Right atrium auricular region (tissue), 2 donors: ENCODE measurements around the gene TAS2R1. TPM values are rescaled to one million over a fixed set of nuclear protein-coding genes. Genes with fewer than 3 reads are reported as not detected.

Experiments
- DNase-seq: peaks from one replicate; pipeline ENCODE4 v3.0.0-alpha.2; 2019; ENCODE audit warnings: low spot score
- H3K27ac ChIP-seq, 2 donors: fragments of 200-600 bp; sonication (generic); 1 replicate in 1 of 2; 2 replicates in 1 of 2; pipeline ENCODE4 v1.5.1; 2016 to 2019
- H3K27me3 ChIP-seq, 2 donors: fragments of 200-600 bp; sonication (generic); one replicate each; pipeline versions ENCODE4 v1.5.1 to v1.6.0; 2017 to 2019
- H3K36me3 ChIP-seq: fragments of 200-600 bp; sonication (generic); one replicate; pipeline ENCODE4 v1.5.1; 2016
- H3K4me1 ChIP-seq, 2 donors: fragments of 200-600 bp; sonication (generic); one replicate each; pipeline versions ENCODE4 v1.5.1 to v1.6.0; 2017 to 2019
- H3K4me3 ChIP-seq, 2 donors: fragments of 200-600 bp; sonication (generic); 1 replicate in 1 of 2; 2 replicates in 1 of 2; pipeline ENCODE4 v1.5.1; 2017 to 2019; ENCODE audit warnings: mild to moderate bottlenecking in 1 of 2, moderate library complexity in 1 of 2
- H3K9me3 ChIP-seq, 2 donors: fragments of 200-600 bp; sonication (generic); one replicate each; pipeline ENCODE4 v1.5.1; 2019
- total RNA-seq, 2 donors: library from RNA; depleted of rRNA; stranded (reverse); fragments of >200 nt; gene quantifications; one replicate each; pipeline ENCODE4 v1.1.0, GENCODE V29; 2016
- TF ChIP-seq, protein P1 (sequence below), 2 donors: fragments of 200-600 bp; sonication (generic); IDR thresholded peaks; one replicate each; pipeline ENCODE4 v1.5.1; 2019; ENCODE audit warnings: antibody characterized with exemption in 2 of 2

TAS2R1 gene
- total RNA-seq, 2 donors from 2014 or later: not detected

- TF ChIP-seq, protein P1, sequence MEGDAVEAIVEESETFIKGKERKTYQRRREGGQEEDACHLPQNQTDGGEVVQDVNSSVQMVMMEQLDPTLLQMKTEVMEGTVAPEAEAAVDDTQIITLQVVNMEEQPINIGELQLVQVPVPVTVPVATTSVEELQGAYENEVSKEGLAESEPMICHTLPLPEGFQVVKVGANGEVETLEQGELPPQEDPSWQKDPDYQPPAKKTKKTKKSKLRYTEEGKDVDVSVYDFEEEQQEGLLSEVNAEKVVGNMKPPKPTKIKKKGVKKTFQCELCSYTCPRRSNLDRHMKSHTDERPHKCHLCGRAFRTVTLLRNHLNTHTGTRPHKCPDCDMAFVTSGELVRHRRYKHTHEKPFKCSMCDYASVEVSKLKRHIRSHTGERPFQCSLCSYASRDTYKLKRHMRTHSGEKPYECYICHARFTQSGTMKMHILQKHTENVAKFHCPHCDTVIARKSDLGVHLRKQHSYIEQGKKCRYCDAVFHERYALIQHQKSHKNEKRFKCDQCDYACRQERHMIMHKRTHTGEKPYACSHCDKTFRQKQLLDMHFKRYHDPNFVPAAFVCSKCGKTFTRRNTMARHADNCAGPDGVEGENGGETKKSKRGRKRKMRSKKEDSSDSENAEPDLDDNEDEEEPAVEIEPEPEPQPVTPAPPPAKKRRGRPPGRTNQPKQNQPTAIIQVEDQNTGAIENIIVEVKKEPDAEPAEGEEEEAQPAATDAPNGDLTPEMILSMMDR (IDR thresholded peaks at IDR 0.05): no peak
- Histone ChIP-seq H3K27ac (no peak overlapping the region), H3K36me3 (no peaks in the 10 kb centered on the region), H3K9me3 (no peaks in the 10 kb centered on the region), H3K4me1 (peaks cover 0 to 10% of the 10 kb centered on the region in 2 donors), H3K4me3 (no peak overlapping the region), H3K27me3 (no peaks in the 10 kb centered on the region)
- no peak for DNase-seq
Measured at GRCh38 chr5:9627541-9627940, 2.6 kb downstream of the TAS2R1 start.

- Histone ChIP-seq H3K27me3 (no peaks in the 10 kb centered on the region), H3K4me1 (peaks cover 0 to 16% of the 10 kb centered on the region in 2 donors), H3K4me3 (no peak overlapping the region), H3K9me3 (no peaks in the 10 kb centered on the region), H3K27ac (no peak overlapping the region), H3K36me3 (no peaks in the 10 kb centered on the region)
- no peak for DNase-seq
- TF ChIP-seq, protein P1 (IDR thresholded peaks at IDR 0.05): no peak
Measured at GRCh38 chr5:9626955-9627354, 3.2 kb downstream of the TAS2R1 start.

- H3K36me3 ChIP-seq: no peaks in the 10 kb centered on the region
- peaks cover 0 to 20% of the 10 kb centered on the region in 2 donors for H3K4me1 ChIP-seq
- TF ChIP-seq, protein P1 (IDR thresholded peaks at IDR 0.05): no peak
- H3K27ac ChIP-seq: no peak overlapping the region
- no peaks in the 10 kb centered on the region for H3K9me3 ChIP-seq
- H3K27me3 ChIP-seq: no peaks in the 10 kb centered on the region
- H3K4me3 ChIP-seq: no peak overlapping the region
- DNase-seq: no peak
Measured at GRCh38 chr5:9625731-9626130, 4.4 kb downstream of the TAS2R1 start.

GRCh38 chr5:9625286-9625685 is 4.9 kb downstream of the TAS2R1 start:
- TF ChIP-seq, protein P1 (IDR thresholded peaks at IDR 0.05): no peak
- H3K9me3 ChIP-seq: no peaks in the 10 kb centered on the region
- no peaks in the 10 kb centered on the region for H3K27me3 ChIP-seq
- no peak overlapping the region for H3K27ac ChIP-seq
- no peak overlapping the region for H3K4me3 ChIP-seq
- no peak for DNase-seq
- H3K36me3 ChIP-seq: no peaks in the 10 kb centered on the region
- H3K4me1 ChIP-seq: peaks cover 0 to 20% of the 10 kb centered on the region in 2 donors

- TF ChIP-seq, protein P1 (IDR thresholded peaks at IDR 0.05): no peak
- no peaks in the 10 kb centered on the region for H3K36me3 ChIP-seq
- no peaks in the 10 kb centered on the region for H3K27me3 ChIP-seq
- no peak for DNase-seq
- no peak overlapping the region for H3K27ac ChIP-seq
- H3K4me3 ChIP-seq: no peak overlapping the region
- peaks cover 0 to 20% of the 10 kb centered on the region in 2 donors for H3K4me1 ChIP-seq
- H3K9me3 ChIP-seq: no peaks in the 10 kb centered on the region
Measured at GRCh38 chr5:9624196-9624947, 5.8 kb downstream of the TAS2R1 start.

DNA sequence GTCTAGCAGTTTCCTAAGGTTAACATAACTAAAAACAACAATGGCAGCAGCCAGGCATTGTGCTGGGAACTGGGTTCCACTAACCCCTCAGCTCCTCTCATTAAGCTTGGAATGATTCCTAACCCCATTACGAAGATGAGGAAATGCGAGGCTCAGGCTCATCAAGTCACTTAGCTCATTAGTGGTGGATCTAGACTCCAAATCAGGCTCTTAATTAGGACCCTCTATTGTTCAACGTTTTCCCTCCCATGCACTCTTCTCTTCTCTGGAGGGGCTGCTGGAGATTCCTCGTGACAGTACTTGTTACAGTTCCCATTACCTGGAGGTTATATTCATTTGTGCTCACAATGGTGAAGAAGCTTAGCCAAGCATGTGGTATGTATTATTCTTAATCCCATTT is 6.5 kb downstream of the TAS2R1 start:
- Histone ChIP-seq H3K9me3 (no peaks in the 10 kb centered on the region), H3K4me1 (peaks cover 0 to 20% of the 10 kb centered on the region in 2 donors), H3K27me3 (no peaks in the 10 kb centered on the region), H3K4me3 (no peak overlapping the region), H3K27ac (no peak overlapping the region), H3K36me3 (no peaks in the 10 kb centered on the region)
- no peak for DNase-seq
- TF ChIP-seq, protein P1 (IDR thresholded peaks at IDR 0.05): no peak
